HT1080 (cell line): ENCODE results near the gene NCOA1. TPM values are rescaled to one million over a fixed set of nuclear protein-coding genes. Genes with fewer than 3 reads are reported as not detected.
"Not testable (repeated sequence)": the region's sequence is repeated elsewhere in the genome, so short reads cannot be mapped to it uniquely, and the experiment has no call there.

Source experiments
- DNase-seq: peaks from one replicate; pipeline ENCODE4 v3.0.0-alpha.2; 2015; ENCODE audit warnings: low read depth
- total RNA-seq: library from RNA; depleted of rRNA; stranded (reverse); fragments of >200 nt; shearing (Covaris generic); gene quantifications from 2 replicates; pipeline ENCODE4 v1.2.3, GENCODE V29; 2014

NCOA1 gene
- total RNA-seq, 1 experiment from 2014 or later: 10.4 TPM

GRCh38 chr2:24505534-24506275, 14.7 kb downstream of the NCOA1 start:
- no peak for DNase-seq

GRCh38 chr2:24507549-24507948, 16.5 kb downstream of the NCOA1 start:
- DNase-seq: no peak

GRCh38 chr2:24508878-24509277, 17.8 kb downstream of the NCOA1 start:
- no peak for DNase-seq

- DNase-seq: no peak
Observed at GRCh38 chr2:24509425-24509824, 18.4 kb downstream of the NCOA1 start.

- DNase-seq: no peak
Observed at GRCh38 chr2:24509840-24510239, 18.8 kb downstream of the NCOA1 start.

GRCh38 chr2:24510771-24511170, 19.7 kb downstream of the NCOA1 start:
- DNase-seq: no peak

- no peak for DNase-seq
Observed at GRCh38 chr2:24511198-24511597, 20.1 kb downstream of the NCOA1 start.

GRCh38 chr2:24511894-24512293, 20.8 kb downstream of the NCOA1 start:
- no peak for DNase-seq

GRCh38 chr2:24512404-24512803, 21.4 kb downstream of the NCOA1 start:
- no peak for DNase-seq

GRCh38 chr2:24512831-24513230, 21.8 kb downstream of the NCOA1 start:
- DNase-seq: no peak

- no peak for DNase-seq
Observed at GRCh38 chr2:24513281-24514071, 22.4 kb downstream of the NCOA1 start.

GRCh38 chr2:24514820-24515219, 23.8 kb downstream of the NCOA1 start:
- DNase-seq: no peak

GRCh38 chr2:24515335-24515734, 24.3 kb downstream of the NCOA1 start:
- no peak for DNase-seq

- no peak for DNase-seq
Observed at GRCh38 chr2:24515831-24516230, 24.8 kb downstream of the NCOA1 start.

GRCh38 chr2:24517247-24517646, 26.2 kb downstream of the NCOA1 start:
- no peak for DNase-seq

- DNase-seq: no peak
Observed at GRCh38 chr2:24520175-24520574, 29.1 kb downstream of the NCOA1 start.

GRCh38 chr2:24521162-24521857, 30.3 kb downstream of the NCOA1 start:
- no peak for DNase-seq

GRCh38 chr2:24521975-24522639, 31.1 kb downstream of the NCOA1 start:
- no peak for DNase-seq

- no peak for DNase-seq
Observed at GRCh38 chr2:24527536-24527935, 36.5 kb downstream of the NCOA1 start.

- DNase-seq: no peak
Observed at GRCh38 chr2:24530796-24531195, 39.7 kb downstream of the NCOA1 start.

GRCh38 chr2:24531610-24532009, 40.6 kb downstream of the NCOA1 start:
- not testable (repeated sequence) for DNase-seq

GRCh38 chr2:24532057-24532456, 41.0 kb downstream of the NCOA1 start:
- not testable (repeated sequence) for DNase-seq
